ENCODE measurements around the gene SPEN.
A peak's percentile ranks its signal among the peaks of the same experiment; 100 is the strongest.

- no peak for TF ChIP-seq ZNF473 (tag by site-specific recombination; IDR thresholded peaks at IDR 0.05)
- TF ChIP-seq YY1 (tag by site-specific recombination; IDR thresholded peaks at IDR 0.05): no peak
- no peak for TF ChIP-seq CTCF (tag by site-specific recombination; IDR thresholded peaks at IDR 0.05)
- TF ChIP-seq ZNF18 (tag by site-specific recombination; IDR thresholded peaks at IDR 0.05): no peak
- no peak for TF ChIP-seq ZNF274 (IDR thresholded peaks at IDR 0.05; ENCODE audit: low read length)
- no peak for TF ChIP-seq ZNF274 (tag by site-specific recombination; IDR thresholded peaks at IDR 0.05; ENCODE audit: borderline replicate concordance)
- no peak for TF ChIP-seq REST (tag by site-specific recombination; IDR thresholded peaks at IDR 0.05)
- no peak for TF ChIP-seq GFI1B (tag by site-specific recombination; IDR thresholded peaks at IDR 0.05)
- TF ChIP-seq ZNF664 (tag by site-specific recombination; IDR thresholded peaks at IDR 0.05): no peak
- no peak for TF ChIP-seq ZNF10 (tag by site-specific recombination; IDR thresholded peaks at IDR 0.05)
- TF ChIP-seq ZFHX2 (tag by site-specific recombination; conservative IDR thresholded peaks at IDR 0.05): no peak
- TF ChIP-seq ZNF2 (tag by site-specific recombination; IDR thresholded peaks at IDR 0.05): 0 out of 2 replicates have a peak, but pooled peaks have one; percentile 16
Measured at GRCh38 chr1:15858069-15858670, 10.7 kb downstream of the SPEN start.
